GM19452 (cell line): ENCODE measurements around the gene DUSP22.

ENCODE experiments used
- ATAC-seq: cut with Tn5 transposase; IDR thresholded peaks from one replicate; pipeline ENCODE4 v1.9.1; 2021; ENCODE audit not compliant: unreplicated experiment

Gene DUSP22

DNA sequence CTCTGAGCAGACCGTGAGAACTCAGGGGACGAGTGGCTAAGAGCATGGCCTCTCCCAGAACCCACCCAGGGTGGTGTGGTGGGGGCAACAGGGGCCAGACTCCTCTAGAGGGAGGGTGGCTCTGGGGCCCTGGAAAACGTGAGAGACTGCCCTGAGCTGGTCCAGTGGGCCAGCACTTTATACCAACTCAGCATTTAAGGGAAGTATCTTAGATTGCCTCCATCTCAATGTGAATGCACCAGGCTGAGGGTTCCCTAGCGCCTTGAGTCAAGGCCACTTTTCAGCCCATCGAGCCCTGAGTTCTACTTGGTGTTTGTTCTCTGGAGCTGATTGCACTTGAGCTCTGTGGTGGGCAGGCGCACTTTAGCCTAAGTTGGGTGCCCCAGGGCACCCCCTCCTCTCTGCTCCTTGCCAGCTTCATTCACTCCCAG lies 57.2 kb downstream of the DUSP22 start:
- no peak for ATAC-seq

DNA sequence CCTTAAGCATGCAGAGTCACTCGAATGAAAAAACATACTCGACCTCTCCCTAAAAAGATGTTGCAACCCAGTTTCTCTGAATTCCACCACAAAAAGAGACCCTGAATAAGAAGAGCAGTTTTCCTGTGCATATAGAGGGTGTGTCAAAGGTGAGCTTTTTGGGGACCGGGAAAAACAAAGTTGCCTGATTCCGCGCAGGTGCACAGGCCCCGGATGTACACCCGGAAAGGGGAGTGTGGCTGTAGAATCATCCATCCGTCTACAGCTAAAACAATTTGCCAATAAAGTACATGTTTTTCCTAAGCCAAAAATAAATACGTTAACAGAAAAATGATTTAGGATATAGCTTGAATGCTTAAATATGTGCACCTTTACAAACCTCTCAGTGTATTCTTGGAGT lies 58.1 kb downstream of the DUSP22 start:
- ATAC-seq = no peak

DNA sequence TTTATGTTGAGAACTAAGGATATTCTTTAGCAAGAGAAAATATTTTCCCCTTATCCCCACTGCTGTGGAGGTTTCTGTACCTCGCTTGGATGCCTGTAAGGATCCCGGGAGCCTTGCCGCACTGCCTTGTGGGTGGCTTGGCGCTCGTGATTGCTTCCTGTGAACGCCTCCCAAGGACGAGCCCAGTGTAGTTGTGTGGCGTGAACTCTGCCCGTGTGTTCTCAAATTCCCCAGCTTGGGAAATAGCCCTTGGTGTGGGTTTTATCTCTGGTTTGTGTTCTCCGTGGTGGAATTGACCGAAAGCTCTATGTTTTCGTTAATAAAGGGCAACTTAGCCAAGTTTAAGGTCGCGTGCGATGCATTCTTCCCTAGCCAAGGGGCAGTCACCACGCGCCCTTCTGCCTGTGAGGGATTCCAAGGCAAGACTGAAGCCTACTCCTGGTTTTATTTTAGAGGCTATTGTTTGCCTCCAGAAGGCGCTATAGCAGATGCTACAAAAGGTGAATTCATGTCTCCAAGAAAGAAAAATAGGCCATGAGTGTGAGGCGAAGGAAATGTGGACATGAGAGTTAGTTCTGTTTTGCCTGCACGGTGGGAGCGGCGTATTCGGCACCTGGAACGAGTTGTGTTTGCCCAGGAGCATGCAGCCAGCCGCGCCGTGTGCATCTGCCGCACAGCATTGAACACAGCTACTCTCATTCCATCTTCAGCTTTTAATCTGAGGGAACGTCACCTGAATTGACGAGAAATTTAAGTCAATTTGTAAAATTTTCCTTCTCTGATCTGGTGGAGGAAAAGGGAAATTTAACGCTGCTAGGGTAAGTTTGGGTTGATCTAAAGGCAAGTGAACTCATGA lies 59.0 kb downstream of the DUSP22 start:
- no peak for ATAC-seq

DNA sequence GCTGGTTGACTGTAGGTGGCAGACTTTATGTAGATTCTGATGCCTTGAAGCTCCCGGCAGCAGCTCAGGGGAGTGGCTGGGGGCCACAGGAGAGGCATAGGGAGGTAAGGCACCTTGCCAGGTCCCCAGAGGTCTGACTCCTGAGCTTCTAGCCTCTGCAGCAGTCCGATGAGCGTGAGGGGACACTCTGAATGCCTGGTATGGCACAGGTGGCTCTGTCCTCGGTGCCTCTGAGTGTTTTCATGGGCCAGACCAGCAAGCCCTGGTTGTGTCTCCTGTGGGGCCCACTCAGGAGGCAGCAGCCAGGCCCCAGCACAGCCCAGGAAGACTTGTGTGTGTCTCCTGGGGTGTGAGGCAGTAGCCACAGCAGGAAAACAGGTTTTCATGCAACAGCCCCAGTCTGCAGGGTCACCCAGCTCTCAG lies 59.6 kb downstream of the DUSP22 start:
- ATAC-seq = no peak

DNA sequence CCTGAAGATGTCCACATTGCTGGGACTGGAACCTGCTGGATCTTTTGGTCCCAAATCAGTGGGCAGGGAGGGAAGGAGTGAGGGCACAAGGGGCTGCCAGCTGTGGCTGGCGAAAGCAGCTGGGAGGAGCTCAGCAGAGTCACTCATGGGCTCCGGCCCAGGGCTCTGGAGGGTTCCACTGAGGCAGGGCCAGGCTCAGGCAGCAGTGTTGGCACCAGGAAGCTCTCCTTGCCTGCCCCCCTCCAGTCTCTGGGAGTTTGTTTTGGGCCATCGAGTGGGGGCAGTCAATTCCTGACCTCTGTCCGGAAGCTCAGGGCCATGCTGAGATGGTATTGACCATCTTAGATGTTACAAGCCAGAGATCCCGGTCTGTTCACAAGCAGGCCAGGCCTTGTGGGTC lies 60.2 kb downstream of the DUSP22 start:
- ATAC-seq = no peak

DNA sequence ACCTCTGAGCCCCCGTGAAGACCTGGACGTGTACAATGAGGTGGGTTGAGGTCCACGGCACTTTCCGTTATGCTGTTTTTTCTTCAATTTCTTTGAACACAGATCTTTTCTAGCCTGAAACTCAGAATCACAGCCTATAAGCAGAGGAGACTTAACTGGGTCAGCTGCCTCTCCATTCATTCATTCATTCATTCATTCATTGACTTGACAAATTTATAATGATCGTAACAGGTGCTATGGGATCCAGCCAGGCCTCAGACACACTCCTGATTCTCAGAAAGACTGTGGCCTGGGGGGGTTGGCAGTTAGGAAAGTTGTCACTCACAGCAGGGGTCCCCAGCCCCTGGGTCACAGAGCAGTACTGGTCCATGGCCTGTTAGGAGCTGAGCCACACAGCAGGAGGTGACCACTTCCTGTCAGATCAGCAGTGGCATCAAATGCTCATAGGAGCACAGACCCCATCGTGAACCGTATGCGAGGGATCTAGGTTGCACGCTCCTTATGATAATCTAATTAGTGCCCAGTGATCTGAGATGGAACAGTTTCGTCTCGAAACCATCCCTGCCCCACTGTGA lies 60.7 kb downstream of the DUSP22 start:
- no peak for ATAC-seq

GRCh38 chr6:353642-354614 lies 61.6 kb downstream of the DUSP22 start:
- ATAC-seq = no peak

- ATAC-seq = no peak
Measured at GRCh38 chr6:354631-355280, 62.5 kb downstream of the DUSP22 start.

- ATAC-seq = no peak
Measured at GRCh38 chr6:355373-356208, 63.3 kb downstream of the DUSP22 start.

DNA sequence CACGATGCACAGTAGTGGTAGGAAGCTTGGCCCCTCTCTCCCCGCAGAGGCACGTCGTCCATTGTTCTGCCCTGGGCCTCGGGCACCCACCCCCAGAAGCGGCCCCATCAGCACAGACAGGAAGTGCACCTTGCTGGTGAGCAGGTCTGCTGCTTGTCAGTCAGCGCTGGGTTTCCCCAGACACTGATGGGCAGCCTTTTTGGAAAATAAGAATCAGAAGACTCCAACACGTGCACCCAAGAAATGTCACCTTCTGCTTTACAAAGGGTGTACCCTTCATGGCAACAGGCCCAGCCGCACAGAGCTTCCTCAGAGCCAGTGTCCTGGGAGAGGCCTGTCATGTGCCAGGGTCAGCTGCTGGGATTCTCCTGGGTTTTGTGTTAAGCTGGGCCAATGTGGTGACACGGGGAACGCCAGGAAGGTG lies 64.6 kb downstream of the DUSP22 start:
- no peak for ATAC-seq

GRCh38 chr6:357261-357790 lies 65.0 kb downstream of the DUSP22 start:
- no peak for ATAC-seq

DNA sequence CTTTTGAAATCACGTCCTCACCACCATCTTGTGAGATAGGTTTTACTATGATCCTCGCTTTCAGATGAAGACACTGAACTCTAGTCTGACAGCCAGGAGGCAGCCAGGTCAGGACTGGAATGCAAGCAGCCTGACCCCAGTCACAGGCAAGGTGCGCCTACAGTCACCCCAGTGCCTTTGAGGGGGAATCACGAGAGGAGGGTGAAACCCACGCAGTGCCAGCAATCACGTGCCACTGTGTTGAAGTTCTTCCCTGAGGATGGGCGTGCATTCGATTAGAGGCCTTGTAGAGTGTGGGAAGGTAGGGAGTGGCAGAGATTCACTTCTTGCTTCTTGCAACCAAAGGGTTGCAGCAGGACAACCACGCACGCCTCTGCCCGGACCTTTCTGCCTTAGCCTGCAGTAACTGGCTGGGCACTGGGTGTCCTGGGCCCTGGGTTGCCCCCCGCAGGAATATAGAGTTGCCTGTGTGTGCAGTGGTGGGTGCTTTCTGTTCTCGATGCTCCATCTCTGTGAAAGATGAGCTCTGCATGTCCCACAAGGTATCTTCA lies 65.6 kb downstream of the DUSP22 start:
- ATAC-seq = no peak

GRCh38 chr6:358432-358831 lies 66.1 kb downstream of the DUSP22 start:
- no peak for ATAC-seq

GRCh38 chr6:358847-359246 lies 66.6 kb downstream of the DUSP22 start:
- no peak for ATAC-seq

GRCh38 chr6:359261-360035 lies 67.2 kb downstream of the DUSP22 start:
- no peak for ATAC-seq

GRCh38 chr6:360349-360748 lies 68.1 kb downstream of the DUSP22 start:
- no peak for ATAC-seq

DNA sequence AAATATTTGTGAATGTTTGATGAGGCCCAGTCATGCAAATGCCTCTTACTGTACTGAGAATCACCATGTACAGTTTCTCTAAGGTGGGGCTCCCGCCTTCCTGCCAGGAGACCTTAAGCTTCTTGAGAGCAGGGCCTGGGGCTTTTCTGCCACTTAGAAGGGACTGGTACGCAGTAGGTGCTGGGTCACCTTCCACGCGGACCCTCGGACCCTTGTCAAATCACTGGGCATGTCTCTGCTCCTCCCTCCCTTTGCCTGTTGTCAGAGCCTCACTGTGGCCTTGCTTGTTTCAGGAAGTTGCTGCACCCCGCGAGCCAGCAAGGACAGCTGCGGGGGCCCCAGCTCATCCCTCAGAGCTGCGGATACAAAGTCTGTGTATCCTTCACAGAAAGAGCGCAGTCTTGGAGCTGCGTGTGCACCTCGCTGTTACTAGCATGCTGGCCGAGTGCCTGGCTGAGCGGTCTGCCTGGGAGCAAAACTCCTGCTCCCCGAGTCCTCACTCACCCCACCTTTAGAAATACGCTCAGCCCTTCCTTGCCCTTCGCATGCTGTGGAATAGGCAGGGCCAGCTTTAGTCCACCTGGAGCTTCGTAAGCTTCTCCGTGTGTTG lies 68.6 kb downstream of the DUSP22 start:
- no peak for ATAC-seq

GRCh38 chr6:361411-362132 lies 69.3 kb downstream of the DUSP22 start:
- no peak for ATAC-seq
